ENCODE results near the gene GJB2.

Gene GJB2

GRCh38 chr13:20191311-20192157, 1.2 kb downstream of the GJB2 start:
- no peak for DNase-seq

- no peak for DNase-seq
Observed at GRCh38 chr13:20190481-20191310, 2.0 kb downstream of the GJB2 start.

GRCh38 chr13:20190076-20190475, 2.7 kb downstream of the GJB2 start:
- DNase-seq: no peak

- DNase-seq: no peak
Observed at GRCh38 chr13:20188667-20189553, 3.8 kb downstream of the GJB2 start.

GRCh38 chr13:20186771-20187170, 6.0 kb downstream of the GJB2 start:
- DNase-seq: no peak

- DNase-seq: no peak
Observed at GRCh38 chr13:20185366-20186056, 7.2 kb downstream of the GJB2 start.

GRCh38 chr13:20182231-20182846, 10.4 kb downstream of the GJB2 start:
- DNase-seq: peak; percentile 69

GRCh38 chr13:20181188-20181587, 11.6 kb downstream of the GJB2 start:
- no peak for DNase-seq

GRCh38 chr13:20178156-20178555, 14.6 kb downstream of the GJB2 start:
- DNase-seq: no peak

GRCh38 chr13:20177049-20177831, 15.5 kb downstream of the GJB2 start:
- no peak for DNase-seq

- no peak for DNase-seq
Observed at GRCh38 chr13:20175907-20176652, 16.7 kb downstream of the GJB2 start.

GRCh38 chr13:20175406-20175794, 17.3 kb downstream of the GJB2 start:
- no peak for DNase-seq

- DNase-seq: no peak
Observed at GRCh38 chr13:20174656-20175405, 17.9 kb downstream of the GJB2 start.

- DNase-seq: no peak
Observed at GRCh38 chr13:20173116-20173746, 19.5 kb downstream of the GJB2 start.

GRCh38 chr13:20171364-20171763, 21.4 kb downstream of the GJB2 start:
- DNase-seq: no peak

GRCh38 chr13:20170921-20171320, 21.8 kb downstream of the GJB2 start:
- DNase-seq: no peak

GRCh38 chr13:20168396-20168795, 24.3 kb downstream of the GJB2 start:
- no peak for DNase-seq

- DNase-seq: no peak
Observed at GRCh38 chr13:20165417-20166257, 27.1 kb downstream of the GJB2 start.

All from NCI-H1105 treated with DMSO at 0.1 percent for 48 hours (cell line).